IPS DF 4.7 (cell line): ENCODE results near the gene KRT15.

Source experiments
- DNase-seq: peaks from one replicate; pipeline ENCODE4 v3.0.0-alpha.2; 2013; ENCODE audit warnings: low spot score; ENCODE audit errors: extremely low read depth

KRT15 gene

DNA sequence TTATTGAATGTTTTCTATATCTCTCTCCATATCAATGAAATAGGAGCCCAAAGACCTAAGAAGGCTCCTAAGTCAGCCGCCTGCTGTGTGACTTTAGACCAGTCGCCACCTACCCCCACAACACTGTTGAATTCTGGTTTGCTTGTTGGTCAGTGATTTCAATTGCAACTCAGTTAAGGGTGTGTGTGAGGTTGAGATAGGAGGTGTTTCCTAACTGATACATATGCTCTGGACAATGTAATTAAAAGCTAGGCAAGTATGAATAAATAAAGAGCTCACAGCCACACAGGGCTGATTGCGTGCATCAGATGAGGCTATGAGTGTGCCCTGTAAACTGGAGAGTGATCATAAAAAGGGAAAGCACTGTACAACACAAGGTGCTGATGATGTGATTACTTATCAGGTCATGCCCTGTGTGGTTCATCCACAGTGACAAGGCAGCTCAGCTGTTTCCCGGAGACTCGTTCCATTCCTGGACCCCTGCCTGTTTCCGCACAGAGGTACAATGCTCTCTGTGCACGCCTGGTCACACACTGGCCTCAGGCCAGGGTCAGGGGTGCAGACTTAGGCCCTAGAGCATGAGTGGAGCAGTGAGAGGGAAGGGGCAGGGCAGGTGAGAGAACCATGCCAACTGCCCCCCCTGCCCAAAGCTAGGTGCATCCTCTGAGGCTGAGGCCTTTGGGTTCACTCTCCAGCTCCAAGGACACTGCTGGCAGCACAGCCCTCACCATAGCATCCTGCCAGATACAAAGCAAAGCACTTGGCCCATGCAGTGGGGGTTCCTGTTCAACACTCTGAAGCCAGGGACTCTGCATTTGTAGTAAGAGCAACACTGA lies 34.5 kb downstream of the KRT15 start:
- no peak for DNase-seq

DNA sequence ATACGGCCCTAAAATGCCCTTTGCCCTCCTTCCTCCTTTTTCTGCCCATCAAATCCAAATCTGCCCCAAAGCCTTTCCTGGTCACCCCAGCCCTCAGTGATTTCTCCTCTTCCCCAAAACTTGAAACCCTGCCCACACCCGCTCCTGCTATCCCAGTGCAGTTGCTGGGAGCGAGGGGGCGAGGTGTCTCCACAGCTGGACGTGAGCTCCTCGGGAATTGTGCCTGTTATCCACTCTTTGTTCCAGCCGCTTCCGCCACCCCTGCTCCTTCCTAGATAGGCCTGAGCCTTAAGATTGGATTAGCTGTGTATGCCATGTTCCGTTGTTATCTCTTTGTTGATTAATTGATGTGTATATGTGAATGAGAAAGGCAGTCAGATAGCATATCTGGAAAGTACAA lies 35.2 kb downstream of the KRT15 start:
- no peak for DNase-seq

DNA sequence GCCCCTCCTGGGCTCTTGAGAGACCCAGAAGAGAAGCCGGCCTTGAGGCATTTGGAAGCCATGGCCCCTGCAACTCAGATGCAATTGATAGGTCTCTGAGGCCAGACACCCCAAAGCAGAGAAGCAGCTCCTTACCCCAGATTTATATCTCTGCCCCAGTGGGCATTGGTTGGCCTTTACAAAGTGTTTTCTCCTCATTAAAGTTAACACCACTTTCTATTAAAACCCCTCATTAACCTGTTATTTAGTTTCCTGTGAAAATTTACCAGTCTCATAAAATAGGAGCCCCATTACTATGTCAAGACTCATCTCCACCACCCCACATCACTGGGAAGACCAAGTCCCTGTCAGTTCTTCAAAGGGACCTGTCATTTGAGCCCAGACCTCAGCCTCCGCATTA lies 37.7 kb downstream of the KRT15 start, which contains the start of gene KRT35:
Gene KRT35 (minus strand): TSS at position 116 of the 400 bp plus-strand sequence. CDS start 54 bp downstream, at position 62.
- no peak for DNase-seq

DNA sequence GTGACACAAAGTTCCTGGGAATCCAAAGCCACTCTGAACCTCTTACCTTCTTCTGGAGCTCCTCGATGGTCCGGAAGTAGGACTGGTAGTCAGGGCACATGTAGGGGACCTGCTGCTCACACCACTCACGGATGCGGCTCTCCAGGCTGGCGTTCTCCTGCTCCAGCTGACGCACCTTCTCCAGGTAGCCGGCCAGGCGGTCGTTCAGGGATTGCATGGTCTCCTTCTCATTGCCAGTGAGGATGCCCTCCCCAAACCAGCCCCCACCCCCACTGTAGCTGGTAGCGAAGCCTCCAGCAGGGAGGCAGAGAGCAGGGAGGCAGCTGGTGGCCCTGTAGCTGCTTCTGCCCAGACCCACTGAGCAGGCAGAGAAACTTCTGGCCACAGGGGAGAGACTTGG lies 38.1 kb downstream of the KRT15 start:
- DNase-seq = no peak

DNA sequence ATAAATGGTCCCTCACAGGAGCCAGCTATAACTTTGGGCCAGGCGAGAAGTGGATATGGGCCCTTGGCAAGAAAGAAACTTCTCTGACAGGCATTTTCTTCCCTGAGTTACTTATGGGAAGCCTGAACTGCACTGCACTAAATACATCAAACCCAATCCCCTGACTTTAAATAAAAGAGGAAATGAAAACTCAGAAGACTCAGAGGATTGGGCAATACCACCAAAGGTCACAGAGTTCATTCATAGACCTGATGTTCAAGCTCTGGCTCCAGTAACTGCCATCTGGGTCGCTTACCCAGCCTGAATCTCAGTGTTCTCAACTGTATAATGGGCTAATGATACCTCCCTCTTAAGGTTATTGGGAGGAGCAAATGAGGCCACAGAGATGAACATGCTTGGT lies 38.6 kb downstream of the KRT15 start:
- DNase-seq = no peak

DNA sequence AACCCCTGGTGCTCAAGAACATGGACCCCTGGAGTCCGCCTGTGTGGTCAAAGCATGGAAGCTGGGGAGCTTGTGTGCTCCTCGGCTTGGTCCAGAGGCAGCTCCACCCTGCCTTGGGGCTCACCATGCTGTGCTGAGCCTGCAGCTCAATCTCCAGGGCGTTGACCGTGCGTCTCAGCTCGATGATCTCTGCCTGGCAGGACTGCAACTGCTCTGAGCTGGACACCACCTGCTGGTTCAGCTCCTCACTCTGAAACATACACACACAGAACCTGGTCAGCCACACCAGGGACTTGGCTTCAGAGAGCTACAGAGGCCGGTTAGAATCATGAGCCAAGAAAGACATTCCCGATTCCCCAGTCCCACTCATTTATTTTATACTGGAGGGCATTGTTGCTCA lies 40.5 kb downstream of the KRT15 start:
- no peak for DNase-seq

DNA sequence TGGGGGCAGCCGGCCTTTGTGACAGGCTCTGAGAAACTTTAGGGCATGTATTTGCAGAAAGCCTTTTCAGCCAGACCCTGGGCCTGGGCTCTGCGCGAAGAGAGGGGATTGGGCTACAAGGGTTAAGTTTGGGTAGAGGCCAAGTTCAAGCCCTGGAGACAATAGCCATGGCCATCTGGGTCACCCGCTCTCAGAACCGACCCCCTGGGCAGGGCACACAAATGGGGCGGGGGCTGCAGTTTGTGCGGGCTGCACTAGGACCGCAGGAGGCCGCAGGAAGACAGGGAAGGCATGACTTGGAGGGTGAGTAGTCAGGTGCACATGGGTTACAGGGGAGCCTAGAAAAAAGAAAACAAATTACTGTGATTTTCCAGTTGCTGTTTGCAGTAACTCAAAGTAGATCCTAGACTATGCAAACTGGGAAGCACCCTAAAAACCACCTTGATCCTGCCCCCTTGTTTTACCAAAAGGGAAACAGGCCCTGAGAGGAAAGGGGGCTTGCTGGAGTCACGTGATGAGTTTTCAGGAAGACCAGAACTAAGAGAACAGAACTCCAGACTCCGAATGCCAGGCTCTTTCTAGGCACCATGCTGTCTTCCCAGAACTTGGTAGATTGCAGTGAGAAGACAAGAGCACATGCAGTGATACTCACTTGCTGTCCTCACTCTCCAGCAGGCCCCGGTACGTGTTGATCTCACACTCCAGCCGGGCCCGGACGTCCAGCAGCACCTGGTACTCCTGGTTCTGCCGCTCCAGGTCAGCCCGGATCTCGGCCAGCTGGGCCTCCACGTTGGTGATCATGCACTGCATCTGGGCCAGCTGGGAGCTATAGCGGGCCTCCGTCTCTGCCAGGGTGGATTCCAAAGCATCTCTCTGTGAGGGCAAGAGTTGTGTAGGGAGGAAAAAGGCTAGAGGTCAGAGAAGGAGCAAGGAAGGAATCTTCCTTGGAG lies 41.5 kb downstream of the KRT15 start:
- no peak for DNase-seq

DNA sequence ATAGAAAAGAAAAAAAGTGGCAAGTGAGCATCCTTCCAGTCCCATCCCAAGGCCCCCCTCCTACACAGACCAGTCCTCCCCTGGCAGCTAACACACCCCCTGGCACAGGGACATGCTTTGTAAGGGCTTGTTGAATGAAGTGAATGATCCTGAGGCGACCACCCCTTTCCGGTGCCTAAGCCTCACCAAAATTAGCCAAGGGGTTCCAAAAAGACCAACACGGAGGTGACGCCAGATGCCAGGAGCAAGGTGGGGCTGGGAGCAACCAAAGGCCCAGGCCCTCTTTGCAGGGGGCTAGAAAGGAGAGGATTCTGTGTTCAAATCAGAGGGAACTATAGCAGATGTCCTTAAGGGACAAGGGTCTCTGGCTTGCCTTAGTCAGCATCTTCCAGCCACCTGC lies 43.3 kb downstream of the KRT15 start:
- DNase-seq = no peak

DNA sequence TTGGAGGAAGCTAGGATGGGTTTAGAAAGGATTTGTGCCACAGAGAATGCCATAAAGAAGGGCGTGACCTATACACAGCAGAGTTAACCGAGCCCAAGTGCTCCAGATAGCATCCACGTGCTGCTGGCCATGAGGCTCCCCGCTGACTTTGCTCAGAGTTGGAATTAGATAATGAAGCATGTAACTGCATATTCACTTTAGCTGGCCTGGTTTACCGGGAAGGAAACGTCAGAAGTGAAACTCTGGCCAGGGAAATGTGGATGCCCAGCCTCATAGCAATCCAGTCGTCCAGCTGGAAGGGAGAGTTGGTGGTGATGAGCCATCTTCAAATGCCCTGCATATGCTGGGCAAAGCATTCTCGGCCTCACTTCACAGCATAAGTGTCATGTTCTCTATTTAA lies 43.8 kb downstream of the KRT15 start:
- no peak for DNase-seq

DNA sequence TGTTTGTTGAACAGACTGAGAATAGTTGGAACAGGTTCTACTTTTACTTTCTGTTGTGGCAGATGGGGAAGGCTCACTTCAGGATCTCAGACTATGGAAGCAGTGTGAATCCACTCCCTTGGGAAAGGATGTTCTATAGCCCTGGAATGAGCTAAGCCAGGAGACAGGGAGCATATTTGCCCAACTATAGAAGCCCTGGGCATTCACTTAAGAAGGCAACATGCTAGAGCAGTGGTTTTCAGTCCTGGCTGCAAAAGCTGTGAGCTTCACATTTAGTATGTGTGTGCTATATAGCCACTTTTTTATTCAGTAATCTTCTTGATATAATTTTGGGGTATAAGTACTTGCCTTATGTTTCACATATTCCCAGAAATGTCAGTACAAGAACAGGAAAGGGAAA lies 50.3 kb downstream of the KRT15 start:
- DNase-seq = no peak

DNA sequence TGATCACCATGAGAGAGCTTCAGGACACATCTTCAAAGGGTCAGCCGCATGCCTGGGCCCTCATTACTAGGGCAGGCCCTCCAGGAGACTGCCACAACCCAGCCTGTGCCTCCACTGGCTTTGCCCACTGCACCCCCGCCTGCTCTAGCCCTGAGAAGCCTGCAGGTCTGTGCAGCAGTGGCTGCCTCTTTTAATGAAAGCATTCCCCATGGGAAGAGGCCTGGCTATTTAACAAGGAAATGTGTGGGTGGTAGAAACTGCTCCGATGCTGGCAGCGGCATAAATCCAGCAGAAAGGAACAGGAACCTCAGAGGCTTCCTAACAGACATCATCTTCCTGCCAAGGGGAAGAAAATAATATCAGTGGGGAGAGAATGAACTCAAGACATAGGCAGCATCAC lies 51.1 kb downstream of the KRT15 start:
- DNase-seq = no peak

DNA sequence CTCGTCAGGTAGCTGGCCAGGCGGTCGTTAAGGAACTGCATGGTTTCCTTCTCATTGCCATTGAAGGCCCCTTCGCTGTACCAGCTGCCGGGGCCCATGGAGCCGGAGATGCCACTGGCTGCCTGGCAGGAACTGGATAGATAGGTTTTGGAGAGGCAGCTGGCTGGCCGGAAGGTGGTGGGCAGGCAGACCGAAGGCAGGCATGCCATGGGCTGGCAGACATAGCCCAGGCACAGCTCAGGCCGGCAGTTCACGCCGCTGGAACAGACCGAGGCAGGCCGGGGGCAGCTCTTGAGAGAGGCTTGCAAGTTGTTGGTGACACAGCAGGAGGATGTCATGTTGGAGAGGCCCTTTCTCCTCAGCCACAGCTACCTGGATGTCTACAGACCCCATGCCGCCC lies 51.7 kb downstream of the KRT15 start, which contains the start of gene KRT32:
Gene KRT32 (minus strand): TSS at position 399 of the 400 bp plus-strand sequence. CDS start 61 bp downstream, at position 338.
- DNase-seq = no peak

DNA sequence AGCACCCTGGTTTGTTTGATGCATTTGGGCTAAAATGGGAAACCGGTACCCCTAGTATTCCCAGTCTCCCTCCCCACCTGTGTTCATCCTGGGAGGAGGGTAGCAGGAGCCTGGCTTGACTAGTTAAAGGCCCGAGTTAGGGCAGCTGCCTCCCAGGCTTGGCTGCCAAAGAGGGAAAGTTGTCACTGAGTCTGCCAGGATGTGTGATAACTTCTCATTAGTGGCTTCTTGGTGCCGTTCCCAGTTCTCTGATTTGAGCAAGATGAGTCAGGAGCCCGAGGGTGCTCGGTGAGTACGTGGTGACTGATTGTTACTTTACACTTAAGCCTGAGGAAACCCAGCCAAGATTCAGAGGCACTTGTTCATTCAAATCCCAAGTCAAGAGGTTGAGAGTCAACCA lies 54.0 kb downstream of the KRT15 start:
- no peak for DNase-seq

DNA sequence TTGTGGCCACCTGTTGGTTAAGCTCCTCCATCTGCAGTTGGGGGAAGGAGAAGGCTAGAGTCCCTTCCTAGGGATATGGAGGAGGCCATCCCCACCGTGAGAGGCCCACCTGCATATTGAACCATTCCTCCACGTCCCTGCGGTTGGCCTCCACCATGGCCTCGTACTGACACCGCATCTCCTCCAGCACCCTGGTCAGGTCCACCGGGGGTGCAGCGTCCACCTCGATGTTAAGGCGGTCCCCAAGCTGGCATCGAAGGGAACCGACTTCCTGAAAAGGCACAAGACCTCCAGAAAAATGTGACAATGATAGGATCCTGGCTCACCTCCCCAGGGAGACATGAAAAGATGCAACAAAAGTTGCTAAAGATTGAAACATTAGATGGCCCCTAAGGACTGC lies 54.5 kb downstream of the KRT15 start:
- DNase-seq = no peak

DNA sequence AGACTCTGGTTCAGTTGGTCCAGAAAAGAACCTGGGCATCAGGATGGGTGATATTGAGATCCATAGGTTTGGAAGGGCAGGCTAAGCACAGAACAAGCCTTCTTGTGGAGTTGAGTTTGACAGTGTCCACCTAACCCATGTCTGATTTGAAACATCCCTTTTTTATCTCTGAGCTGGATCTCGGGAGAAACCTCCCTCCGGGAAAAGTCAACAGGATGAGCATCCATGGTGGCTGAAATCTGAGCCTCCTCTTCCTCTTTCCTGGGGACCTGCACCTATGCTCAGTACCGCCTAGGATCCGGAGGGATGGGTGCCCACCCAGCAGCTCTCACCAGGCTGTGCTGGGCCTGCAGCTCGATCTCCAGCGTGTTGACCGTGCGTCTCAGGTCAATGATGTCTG lies 54.9 kb downstream of the KRT15 start:
- DNase-seq = no peak
